DND-41 (cell line): ENCODE data around the gene ZNF800.

Experiments used
- CTCF ChIP-seq: IDR thresholded peaks from 2 replicates; pipeline ENCODE4 v1.5.1; 2012; ENCODE audit warnings: borderline replicate concordance, low read length, moderate library complexity, mild to moderate bottlenecking; ENCODE audit not compliant: poor library complexity, severe bottlenecking; ENCODE audit errors: extremely low read depth
- EZH2 ChIP-seq: IDR thresholded peaks from 3 replicates; pipeline ENCODE4 v1.6.1; 2012; ENCODE audit warnings: borderline replicate concordance, low read depth, mild to moderate bottlenecking, moderate library complexity, low read length, inconsistent platforms; ENCODE audit not compliant: severe bottlenecking

DNA sequence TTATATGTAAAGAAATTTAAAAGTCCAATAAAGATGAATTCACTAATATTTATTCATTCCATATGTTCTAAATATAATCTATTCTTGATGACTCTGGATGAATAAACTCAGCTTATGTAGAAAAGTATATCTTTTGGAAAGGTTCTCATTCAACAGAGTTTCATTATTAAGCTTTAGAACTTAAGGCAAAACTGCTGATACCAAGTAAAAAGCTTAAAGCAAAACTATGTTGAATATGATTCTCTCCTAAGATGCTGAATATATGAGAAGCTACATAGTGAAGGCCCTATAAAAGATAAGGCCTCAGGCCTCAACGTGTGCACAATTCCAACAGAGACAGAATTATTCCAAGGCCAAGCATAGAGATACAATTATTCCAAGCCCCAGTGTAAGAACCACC lies 30.8 kb downstream of the ZNF800 start:
- no peak for TF ChIP-seq CTCF
- TF ChIP-seq EZH2: no peak
